ENCODE results near the gene IGSF6. TPM values are rescaled to one million over a fixed set of nuclear protein-coding genes. Genes with fewer than 3 reads are reported as not detected.

Gene IGSF6
- total RNA-seq, 1 donor from 2014 or later = not detected

- no peak for DNase-seq (ENCODE audit: extremely low spot score, unreplicated experiment)
- H3K36me3 Mint-ChIP-seq = no peaks in the 10 kb centered on the region
- H3K9me3 Mint-ChIP-seq = no peaks in the 10 kb centered on the region
- H3K27me3 Mint-ChIP-seq = peaks cover 6% of the 10 kb centered on the region
- no peak for TF ChIP-seq CTCF (conservative IDR thresholded peaks at IDR 0.05)
- no peaks in the 10 kb centered on the region for H3K4me1 Mint-ChIP-seq (ENCODE audit: unreplicated experiment)
- H3K4me3 Mint-ChIP-seq = no peak overlapping the region
- H3K27ac Mint-ChIP-seq = no peak overlapping the region
Measured at GRCh38 chr16:21592191-21592590, 60.2 kb downstream of the IGSF6 start.

- H3K4me1 Mint-ChIP-seq (ENCODE audit: unreplicated experiment) = no peaks in the 10 kb centered on the region
- peaks cover 6% of the 10 kb centered on the region for H3K27me3 Mint-ChIP-seq
- no peak overlapping the region for H3K27ac Mint-ChIP-seq
- no peak for DNase-seq (ENCODE audit: extremely low spot score, unreplicated experiment)
- TF ChIP-seq CTCF (conservative IDR thresholded peaks at IDR 0.05) = no peak
- no peaks in the 10 kb centered on the region for H3K36me3 Mint-ChIP-seq
- no peaks in the 10 kb centered on the region for H3K9me3 Mint-ChIP-seq
- no peak overlapping the region for H3K4me3 Mint-ChIP-seq
Measured at GRCh38 chr16:21590796-21591195, 61.6 kb downstream of the IGSF6 start.

GRCh38 chr16:21590287-21590686, 62.1 kb downstream of the IGSF6 start:
- Mint-ChIP-seq H3K36me3 (no peaks in the 10 kb centered on the region), H3K27me3 (peaks cover 6% of the 10 kb centered on the region), H3K27ac (peak overlapping the region; percentile 64), H3K4me1 (ENCODE audit: unreplicated experiment) (no peaks in the 10 kb centered on the region), H3K9me3 (no peaks in the 10 kb centered on the region), H3K4me3 (no peak overlapping the region)
- TF ChIP-seq CTCF (conservative IDR thresholded peaks at IDR 0.05) = no peak
- no peak for DNase-seq (ENCODE audit: extremely low spot score, unreplicated experiment)

GRCh38 chr16:21589551-21589950, 62.9 kb downstream of the IGSF6 start:
- H3K27me3 Mint-ChIP-seq = peaks cover 6% of the 10 kb centered on the region
- H3K4me3 Mint-ChIP-seq = no peak overlapping the region
- TF ChIP-seq CTCF (conservative IDR thresholded peaks at IDR 0.05) = no peak
- H3K9me3 Mint-ChIP-seq = no peaks in the 10 kb centered on the region
- H3K36me3 Mint-ChIP-seq = no peaks in the 10 kb centered on the region
- no peak overlapping the region for H3K27ac Mint-ChIP-seq
- no peaks in the 10 kb centered on the region for H3K4me1 Mint-ChIP-seq (ENCODE audit: unreplicated experiment)
- DNase-seq (ENCODE audit: extremely low spot score, unreplicated experiment) = no peak

Other genes starting within 250 kb of the IGSF6 start
- gene METTL9, start 53.0 kb downstream of the IGSF6 start, total RNA-seq (ENCODE audit: low replicate concordance) = 87.1 and 132 TPM in 2 replicates
- gene OTOA, start 11.4 kb upstream of the IGSF6 start, total RNA-seq (ENCODE audit: low replicate concordance) = 0.17 TPM in 1 of 2 replicates, not detected in the other
- 72.4 and 96.8 TPM in 2 replicates for gene NPIPB4, start 205.1 kb upstream of the IGSF6 start, total RNA-seq (ENCODE audit: low replicate concordance)

Data from type B pancreatic cell (in vitro differentiated cells).